Non-pigmented ciliary epithelial cell (primary cell): ENCODE measurements around the gene IL9R.
"Not testable (repeated sequence)": the region's sequence is repeated elsewhere in the genome, so short reads cannot be mapped to it uniquely, and the experiment has no call there.

Experiments used
- DNase-seq: peaks from one replicate; pipeline ENCODE4 v3.0.0-alpha.2; 2010; ENCODE audit warnings: low read depth

Gene IL9R

DNA sequence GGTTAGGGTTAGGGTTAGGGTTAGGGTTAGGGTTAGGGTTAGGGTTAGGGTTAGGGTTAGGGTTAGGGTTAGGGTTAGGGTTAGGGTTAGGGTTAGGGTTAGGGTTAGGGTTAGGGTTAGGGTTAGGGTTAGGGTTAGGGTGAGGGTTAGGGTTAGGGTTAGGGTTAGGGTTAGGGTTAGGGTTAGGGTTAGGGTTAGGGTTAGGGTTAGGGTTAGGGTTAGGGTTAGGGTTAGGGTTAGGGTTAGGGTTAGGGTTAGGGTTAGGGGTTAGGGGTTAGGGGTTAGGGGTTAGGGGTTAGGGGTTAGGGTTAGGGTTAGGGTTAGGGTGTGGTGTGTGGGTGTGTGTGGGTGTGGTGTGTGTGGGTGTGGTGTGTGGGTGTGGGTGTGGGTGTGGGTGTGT, 33.0 kb downstream of the IL9R start:
- DNase-seq: not testable (repeated sequence)
